NCI-H187 treated with DMSO at 0.1 percent for 48 hours (cell line): ENCODE measurements around the gene MGAT1.

Experiments used
- DNase-seq: peaks from one replicate; lab custom pipeline; 2025; lab: John Stamatoyannopoulos, UW

Gene MGAT1

DNA sequence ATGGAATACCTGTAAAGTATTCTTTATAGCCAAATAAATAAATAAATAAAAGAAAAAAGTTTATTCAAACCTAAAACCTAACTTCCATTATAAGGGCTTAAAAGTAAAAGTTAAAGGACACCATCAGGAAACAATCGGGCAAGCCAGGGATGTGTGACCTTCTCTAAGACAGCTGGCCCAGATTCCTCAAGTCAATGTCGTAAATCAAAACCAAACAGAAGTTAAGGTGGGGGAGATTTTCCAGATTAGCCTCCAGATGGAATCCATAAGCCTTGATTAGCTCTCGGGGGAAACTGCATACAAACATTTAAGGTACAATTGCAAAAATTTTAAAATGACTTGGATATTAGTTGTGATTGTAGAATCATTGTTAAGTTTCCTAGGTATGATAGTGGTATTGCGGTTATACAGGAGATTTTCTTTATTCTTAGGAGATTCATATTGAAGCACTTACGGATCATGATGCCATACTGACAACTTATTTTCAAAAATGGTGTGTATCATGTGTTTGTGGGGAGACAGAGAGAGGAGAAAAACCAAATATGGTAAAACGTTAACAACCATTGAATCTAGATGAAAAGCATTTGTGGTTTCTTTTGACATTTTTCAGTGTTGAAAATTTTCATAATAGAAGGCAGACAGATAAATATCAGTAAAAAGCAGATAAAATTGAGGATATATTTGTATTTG, 21.5 kb upstream of the MGAT1 start:
- no peak for DNase-seq

DNA sequence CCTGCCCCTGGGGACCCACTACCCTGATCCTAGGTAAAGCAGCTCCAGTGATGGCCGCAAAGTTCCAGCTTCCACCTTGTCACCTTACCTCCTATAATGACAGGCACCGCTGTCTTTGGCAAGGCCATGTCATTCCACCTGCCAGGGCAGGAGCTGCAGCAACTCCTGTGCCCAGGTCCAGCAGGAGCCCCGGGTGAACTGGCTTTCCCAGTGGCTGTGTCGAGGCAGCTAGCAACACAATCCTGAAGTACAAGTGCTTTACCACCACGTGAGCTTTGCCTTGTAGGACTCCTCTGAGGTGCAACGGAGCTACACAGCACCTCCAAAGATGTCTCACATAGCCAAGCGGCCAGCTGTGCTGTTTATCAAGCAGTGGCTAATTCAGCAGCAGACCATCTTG, 20.7 kb upstream of the MGAT1 start:
- no peak for DNase-seq

DNA sequence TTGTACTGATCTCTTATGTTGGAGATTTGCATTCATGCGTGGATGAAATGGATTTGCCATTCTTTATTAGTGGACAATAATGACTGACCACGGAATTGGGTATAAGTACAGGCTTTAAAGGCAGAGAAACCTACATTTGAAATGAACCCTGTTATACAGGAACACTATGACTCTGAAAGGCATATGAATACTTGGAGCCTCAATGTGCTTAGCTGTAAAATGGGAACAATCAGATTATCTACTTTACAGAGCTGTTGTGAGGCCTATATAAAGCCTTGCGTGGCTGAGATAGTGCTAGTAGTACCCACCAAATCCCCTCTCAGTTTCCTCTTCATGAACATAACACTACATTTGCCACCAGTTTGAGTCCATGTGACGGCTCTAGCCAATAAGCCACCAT, 18.9 kb upstream of the MGAT1 start:
- DNase-seq: no peak

DNA sequence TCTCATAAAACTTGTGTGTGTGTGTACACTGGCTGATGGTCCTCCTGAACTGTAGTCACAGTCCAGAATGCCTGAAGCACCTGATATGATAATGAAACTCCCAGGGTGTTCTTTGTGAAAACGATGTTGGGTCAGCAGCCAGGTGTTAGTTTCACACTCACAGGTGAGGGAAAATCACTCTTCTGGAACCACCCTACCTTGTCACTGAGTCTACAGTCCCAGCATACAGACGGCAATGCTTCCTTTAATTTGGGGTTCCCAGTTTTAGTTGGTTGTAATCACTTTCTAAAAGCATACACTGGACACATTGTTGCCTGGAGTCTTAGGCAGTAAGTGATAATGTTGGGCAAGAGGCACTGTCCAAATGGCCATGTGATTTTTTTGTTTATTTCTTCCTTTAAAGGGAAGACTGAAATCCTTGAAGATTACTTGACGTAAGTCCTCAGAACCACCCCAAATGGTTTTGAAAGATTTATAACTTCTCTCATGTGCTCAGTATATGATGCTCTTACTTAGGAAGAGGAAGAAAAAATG, 18.2 kb upstream of the MGAT1 start:
- DNase-seq: no peak

DNA sequence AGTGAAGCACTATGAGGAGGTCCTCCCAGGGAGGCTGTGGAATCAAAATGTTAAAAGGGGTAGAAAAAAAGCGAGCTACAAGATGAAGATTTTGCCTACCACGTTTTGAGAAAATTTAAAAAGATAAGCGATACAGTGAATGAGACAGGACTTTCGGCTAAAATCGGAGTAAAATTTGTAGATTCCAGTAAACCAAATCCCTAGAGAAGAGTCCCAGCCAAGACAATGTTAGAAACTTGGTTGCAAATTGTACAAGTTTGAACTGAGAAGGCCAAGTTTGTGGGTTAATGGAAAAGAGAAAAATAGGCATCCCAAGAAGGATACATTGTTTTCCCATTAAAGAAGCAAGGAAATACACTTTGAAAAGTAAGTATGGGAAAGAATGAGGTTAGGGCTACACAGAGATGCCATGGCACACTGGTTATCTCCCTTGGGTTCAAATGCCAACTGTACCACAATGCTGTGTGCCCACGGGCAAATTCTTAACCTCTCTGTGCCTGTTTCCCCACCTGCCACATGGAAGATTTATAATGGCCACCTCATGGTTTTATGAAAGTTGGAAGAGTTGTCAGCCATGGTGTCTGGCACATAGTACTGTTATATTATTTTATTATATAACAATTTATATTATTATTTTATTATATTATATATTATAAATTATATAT, 16.2 kb upstream of the MGAT1 start:
- DNase-seq: no peak

DNA sequence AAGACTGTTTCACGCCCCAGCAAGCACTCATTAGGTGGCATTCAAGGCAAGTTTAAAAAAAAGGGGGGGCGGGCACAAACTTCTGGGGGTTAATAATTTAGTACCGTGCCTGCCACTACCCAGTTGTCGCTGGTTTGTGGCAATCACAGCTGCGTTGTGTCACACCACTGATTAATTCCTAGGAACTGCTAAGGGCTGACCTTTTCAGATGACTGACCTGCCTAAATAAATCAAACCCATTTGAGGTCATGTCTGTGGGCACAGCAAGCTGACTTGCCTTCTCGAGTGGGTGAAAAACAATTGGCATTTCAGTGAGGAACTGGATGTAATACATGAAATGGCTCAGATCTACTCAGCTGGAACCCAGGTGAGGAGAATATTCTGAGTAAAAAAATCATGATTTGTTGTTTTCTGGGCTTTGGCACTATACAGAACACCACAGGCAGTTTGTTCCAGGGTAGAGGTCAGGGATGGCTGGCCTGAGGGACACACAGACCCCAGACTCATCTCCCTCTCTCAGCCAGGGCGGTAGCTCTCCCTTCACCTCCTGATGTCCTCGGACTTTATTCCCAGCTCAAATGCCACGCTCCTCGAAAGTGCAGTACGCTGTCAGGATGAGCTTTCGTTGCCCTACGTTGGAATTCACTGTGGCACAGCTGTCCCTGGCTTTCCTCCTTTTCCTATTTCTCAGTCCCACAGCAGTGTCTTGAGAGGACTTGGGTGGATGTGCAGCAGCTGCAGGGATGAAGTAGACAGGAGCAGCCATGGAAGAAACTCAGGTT, 15.5 kb upstream of the MGAT1 start:
- DNase-seq: no peak

DNA sequence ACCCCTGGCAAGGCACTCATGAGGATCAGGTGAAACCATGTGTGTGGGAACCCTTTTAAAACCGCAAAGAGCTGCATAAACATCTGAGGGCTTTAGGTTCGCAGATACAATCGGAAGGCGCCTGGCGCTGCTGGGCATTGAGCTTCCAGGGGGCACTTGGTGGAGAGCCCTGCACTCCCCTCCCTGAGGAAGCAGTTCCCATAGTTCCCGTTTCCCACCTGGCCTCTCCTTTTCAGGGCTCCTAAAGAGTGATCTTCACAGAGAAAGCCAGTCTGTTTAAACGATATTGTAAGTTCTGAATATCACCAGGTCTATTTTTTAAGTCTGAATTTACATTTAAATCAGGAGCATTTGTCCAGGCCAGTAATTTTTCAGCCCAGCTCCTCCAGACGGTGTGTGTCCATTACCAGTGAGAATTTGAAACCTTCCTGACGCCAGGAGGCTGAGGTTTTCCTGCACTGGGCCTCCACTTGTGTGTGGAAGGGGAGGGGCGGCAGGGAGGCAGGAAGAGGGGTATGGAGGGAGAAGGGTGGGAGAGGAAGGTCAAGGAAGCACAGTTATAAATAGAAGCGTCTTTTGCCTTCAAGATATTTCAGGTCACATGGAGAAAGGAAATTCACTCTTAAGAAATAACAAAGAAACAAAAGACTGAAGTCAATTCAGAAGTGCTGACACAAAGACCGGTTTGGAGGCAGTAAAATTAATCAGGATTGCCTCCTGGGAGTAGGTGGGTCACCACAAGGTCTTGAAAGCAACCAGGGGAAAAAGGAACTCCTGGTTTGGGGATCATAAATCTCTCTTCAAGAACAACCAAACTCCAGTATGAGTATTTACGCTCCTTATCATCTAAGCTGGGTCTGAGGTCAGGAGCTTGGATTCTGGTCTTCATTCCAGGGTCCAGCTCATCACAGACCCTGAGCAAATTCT, 14.3 kb upstream of the MGAT1 start:
- DNase-seq: peak; percentile 52

DNA sequence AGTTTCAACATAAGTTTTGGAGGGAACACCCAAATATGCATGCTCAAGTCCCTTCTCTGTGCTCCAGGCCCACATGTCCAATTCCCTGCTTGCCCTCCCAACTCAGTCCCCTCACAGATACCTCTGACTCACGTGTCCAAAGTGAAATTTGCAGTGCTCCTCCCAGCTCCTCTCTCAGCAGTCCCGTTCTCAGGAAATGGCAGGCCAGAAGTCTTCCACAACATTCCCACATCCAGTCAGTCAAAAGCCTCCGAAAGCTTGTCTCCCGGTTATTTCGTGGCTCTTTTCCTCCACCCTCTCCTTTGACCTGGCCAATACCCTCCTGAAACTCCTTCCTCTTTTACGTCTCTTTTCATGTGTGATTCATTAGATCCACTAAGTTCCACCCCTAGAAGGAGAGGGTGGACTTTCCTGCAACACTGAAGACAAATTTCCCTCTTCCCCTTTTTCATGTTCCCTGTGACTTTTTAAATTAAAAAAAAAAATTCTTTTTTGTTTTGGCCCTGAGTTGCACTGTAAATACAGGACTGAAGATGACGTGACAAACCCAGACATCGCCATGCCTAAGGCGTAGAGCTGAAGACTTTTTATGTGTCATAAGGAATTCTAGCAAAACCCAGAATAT, 12.8 kb upstream of the MGAT1 start:
- no peak for DNase-seq

DNA sequence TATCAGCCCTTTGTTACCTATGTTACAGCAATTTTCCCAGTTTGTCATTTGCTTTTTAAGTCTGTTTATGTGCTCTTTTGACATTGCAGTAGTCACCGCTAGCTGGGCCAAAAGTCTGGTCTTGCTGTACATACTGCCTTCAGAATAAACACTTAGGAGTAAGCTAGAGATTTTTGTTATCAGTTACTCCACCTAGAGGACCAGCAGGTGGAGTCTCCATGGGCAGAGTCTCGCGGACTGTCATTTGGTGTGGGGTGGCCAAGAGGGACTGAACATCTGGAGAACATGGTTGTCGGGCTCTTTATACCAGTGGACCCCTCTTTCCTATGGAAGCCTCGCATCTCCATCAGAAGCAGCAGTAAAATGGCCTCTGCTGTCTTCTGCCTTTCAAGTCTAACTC, 10.8 kb upstream of the MGAT1 start:
- DNase-seq: no peak

DNA sequence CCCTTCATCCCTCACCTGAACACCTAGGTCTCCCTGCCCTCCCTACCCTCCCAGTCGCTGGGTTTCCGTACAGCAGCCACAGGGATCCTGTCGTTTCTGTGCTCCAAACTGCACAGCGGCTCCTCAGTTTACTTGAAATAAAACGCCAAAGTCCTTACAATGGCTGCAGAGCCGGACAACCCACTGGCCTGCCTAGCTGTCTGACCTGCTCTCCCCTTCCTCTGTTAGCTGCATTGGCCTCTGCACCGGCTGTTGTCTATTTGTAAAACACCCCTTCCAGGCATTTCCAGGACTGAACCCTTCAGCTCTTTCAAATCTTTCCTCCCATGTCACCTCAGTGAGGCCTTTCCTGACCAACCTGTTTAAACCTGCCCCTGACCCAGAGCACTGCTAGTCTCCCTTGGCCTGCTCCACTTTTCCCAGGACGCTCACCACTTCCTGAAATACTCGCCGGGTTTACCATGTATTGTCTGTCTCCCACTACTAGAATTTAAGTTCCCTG, 9.1 kb upstream of the MGAT1 start:
- DNase-seq: no peak

DNA sequence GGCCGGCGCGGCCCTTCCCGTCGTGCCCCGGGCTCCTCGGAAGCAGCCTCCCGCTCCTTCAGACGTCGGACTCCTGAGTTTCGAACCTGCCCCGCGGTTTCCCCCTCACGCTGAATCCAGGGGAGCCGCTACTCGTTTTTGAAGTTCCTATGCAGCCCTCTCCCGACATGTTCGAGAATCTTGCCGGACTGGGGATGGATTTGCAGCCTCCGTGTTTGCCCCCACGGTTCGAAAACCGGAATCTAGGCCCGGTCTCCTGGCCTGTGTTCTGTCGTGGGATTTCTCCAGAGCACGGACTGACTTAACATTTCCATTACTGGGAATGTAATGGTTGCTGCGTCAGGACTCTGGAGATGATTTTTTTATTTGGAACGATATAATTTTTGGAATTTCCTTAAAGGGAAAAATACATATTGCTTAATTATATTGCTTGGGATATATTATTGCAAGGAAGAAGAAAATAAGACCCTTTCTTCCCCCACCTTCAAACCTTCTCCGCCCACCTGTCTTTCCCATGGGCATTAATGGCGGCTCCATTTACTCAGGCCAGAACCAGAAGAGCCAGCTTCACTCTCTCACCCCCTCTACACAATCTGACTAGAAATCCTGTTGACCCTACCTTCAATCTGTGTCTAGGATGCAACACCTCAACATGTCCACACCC, 8.5 kb upstream of the MGAT1 start:
- DNase-seq: no peak

DNA sequence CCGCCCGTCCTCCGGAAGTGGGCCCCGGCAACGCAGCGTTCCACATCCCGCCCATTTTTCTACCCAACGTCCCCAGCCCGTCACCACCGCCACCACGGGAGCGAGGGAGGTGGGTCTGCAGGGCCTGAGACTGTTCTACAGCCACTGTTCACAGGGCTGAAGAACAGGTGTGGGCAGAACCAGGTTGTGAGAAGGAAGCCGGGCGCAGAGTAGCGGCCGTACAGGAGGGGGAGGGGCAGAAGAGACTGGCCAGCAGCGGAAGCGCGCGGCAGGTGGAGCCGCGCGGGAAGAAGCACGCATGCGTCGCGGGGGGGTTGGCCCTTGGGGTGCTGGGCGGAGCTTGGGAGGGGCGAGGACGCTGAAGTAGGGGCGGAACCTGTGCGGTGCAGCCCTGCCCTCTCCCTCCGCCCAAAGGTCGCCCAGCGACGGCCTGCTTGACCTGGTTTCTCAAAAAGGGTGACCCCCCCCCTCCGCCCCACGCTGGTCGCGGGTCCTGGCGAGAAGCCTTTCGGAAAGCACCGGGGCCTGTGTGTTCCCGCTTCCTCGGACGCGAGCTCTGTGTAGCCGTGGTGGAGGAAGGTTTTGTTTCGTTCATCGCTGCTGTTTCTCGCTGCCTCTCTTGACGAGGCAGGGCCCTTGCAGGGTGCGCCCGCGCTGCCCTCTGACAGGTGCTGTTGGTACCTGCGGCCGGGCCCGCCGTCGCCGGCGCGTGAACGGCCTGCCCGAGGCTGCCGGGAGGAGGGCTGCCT, 7.8 kb upstream of the MGAT1 start:
- peak; percentile 58 for DNase-seq

DNA sequence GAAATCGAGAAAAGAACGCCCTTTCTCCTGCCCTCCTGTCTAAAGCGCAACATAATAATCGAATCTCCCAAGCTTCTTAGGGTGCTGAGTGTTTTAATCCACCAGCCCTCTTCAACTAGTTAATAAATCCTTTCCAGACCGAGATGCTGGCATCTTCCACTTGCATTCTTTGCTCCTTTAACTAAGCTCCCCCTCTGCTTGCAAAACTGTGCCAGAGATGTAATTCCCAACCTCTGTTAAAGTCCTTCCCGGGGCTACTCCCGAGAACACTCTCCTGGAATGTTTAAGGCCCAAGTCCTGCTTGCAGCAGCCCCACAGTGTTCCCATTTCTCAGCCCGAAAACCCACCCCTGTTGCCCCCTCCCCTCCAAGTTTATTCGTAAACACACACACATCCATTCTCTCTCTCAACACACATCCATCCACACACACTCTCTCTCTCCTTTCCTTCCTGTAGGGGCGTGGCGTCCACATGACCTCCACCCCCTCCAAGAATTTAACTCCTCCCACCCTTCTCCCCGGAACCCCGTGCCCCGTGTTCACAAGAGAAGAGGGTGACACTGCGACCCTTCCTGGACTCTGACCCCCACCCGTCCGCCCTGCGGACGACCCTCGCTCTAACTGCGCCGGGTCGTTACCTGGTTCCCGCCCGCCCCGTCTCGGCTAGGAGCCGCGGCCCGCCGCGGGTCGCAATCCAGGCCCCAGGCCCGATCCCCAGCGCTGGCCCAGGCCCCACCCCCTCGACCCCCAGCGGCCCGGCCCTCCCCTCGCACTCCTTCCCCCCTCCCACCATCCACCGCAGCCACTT, 7.0 kb upstream of the MGAT1 start:
- DNase-seq: peak; percentile 26

DNA sequence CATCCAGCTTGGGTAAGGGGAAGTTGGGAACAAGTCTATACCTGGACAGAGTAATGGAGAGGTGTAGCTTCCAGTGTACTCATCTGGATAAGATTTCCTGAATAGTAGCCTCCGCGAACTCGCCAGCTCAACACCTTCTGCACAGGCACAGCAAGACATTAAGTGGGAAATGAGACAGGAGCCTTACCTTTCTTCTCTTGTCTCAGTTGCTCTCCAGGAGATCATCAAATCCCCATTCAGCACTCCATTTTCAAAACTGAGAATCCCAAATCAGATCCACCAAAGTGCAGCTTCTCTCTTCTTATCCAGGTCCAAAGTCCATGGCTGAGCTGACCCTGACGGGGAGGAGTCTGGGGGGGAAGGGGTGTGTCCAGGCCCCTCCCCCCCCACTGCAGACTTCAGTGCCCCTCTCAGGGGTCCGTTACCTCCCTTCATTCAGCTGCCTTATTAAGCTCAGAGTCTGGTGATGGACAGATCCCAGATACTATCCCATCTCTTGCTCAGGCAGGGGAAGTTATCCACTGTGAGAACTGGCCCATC, 5.9 kb upstream of the MGAT1 start:
- DNase-seq: no peak

DNA sequence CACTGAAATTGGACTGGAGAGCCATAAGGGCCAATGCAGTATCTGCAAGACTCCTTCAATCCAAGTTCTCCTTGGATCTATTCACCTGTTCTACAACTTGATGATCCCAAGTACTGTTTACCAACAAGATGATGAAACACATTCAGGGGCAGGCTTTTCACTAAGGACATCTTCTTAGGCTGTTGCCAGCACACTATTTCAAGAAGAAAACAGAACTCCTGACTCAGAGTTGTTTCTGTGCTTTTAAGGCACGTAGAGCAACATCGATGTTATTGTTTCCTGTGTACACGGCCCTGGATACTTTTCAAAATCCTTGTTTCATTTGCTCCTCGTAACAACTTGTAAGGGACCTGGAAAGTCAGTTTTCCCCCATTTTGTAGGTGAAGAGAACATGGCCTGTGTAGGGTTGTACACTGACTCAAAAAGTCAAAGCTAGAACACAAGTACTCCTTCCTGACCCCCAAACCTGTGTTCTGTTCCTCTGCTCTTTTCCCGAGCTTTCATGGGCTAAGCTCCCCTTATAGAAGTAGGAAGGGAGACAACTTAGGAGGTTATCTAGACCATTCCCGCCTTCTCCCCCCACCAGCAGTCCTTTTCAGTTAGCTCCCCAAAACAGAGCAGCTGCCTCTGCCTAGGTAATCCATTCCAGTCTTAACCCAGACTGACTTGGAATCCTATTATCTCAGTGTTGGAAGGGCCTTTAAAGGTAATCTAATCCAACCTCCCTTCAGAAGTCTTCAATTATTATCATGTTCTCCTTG, 5.2 kb upstream of the MGAT1 start:
- DNase-seq: no peak

DNA sequence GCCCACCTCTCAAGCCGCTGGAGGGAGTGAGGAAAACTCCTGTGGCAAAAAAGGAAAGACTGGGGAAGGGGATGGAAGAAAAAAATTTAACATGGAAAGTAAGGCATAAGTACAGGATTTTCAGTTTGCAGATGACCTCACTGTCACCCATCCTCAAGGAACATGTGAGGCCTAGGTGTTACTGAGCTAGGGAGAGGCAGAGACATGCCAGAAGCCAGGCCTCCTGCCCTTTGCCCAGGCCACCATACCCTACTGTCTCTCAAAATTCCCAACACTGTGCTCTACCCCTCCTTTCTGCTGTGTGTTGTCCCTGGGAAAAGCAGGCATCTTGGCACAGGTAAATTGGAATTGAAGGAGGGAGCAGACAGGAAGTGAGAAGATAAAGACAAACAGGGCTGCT, 4.4 kb upstream of the MGAT1 start:
- no peak for DNase-seq

DNA sequence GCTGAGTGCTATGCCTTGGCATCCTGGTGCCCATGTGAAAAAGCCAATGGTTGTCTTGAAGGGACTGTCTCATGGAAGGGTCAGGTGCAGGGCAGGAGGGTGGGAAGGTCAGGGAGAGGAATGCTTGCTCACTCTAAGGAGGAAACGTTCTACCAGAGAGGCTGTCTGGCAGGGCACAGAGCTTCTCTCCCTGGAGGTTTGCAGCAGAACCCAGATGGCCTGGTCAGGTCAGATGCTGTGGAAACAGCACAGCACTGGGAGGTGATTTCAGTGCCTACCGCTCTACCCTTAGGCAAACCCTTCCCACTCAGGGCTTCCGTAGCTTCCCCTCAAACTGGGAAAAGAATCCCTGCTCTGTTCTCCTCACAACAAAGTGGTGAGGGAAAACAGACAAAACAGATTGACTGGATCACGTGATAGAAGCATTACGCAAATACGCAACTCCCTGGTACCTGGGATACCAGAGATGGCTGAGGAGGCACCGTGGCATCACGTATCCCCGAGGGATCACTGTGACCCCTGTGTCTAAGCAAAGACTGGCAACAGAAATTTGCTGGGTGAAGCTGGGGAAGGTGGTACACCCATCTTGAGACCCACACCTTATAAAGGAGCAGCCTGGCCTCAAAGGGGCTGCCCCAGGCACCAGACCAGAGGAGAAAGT, 3.9 kb upstream of the MGAT1 start:
- no peak for DNase-seq
